ENCODE data around the gene TRAF3IP1.
"Not testable (repeated sequence)": the region's sequence is repeated elsewhere in the genome, so short reads cannot be mapped to it uniquely, and the experiment has no call there.

TRAF3IP1 gene

DNA sequence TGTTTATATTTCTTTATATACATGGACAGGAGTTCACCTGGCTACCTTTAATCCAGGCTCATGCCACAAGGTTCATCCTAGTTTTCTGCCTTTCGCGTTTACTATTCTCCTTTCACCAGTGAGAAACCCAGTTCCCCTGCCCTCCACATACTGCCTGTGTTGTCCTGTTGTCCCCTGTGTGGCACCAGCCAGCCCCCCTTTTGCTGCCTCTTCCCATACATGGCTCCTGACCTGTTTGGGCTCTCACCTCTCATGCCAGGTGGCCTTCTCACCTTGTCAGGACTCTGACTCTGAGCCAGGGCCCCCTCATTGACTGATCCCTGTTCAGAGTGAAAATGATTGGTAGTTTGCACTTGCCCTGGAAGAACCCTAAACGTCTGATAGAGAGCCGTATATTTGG, 120.0 kb downstream of the TRAF3IP1 start:
- H3K4me3 ChIP-seq (ENCODE audit: low read depth, low read length) = peak overlapping the region; percentile 27

DNA sequence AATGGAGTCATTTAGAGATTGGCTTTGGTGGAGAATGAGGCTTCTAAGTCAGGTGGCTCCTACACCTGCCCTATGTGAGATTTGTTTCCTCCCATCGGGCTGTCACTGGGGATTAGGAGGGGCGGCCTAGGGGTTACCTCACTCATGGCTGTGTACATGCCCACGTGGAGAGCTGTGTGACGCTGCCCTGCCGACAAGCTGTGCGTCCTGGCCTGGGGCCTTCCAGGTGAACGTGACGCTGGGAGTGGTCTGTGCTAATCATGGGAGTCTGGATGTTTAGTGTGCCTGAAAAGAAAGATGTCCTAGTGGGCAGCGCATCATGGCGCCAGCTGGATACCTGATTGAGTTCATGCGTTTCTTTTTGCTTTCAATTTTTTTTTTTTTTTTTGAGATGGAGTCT, 120.4 kb downstream of the TRAF3IP1 start:
- no peak overlapping the region for H3K4me3 ChIP-seq (ENCODE audit: low read depth, low read length)
- TF ChIP-seq, protein P1, sequence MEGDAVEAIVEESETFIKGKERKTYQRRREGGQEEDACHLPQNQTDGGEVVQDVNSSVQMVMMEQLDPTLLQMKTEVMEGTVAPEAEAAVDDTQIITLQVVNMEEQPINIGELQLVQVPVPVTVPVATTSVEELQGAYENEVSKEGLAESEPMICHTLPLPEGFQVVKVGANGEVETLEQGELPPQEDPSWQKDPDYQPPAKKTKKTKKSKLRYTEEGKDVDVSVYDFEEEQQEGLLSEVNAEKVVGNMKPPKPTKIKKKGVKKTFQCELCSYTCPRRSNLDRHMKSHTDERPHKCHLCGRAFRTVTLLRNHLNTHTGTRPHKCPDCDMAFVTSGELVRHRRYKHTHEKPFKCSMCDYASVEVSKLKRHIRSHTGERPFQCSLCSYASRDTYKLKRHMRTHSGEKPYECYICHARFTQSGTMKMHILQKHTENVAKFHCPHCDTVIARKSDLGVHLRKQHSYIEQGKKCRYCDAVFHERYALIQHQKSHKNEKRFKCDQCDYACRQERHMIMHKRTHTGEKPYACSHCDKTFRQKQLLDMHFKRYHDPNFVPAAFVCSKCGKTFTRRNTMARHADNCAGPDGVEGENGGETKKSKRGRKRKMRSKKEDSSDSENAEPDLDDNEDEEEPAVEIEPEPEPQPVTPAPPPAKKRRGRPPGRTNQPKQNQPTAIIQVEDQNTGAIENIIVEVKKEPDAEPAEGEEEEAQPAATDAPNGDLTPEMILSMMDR (IDR thresholded peaks at IDR 0.05; ENCODE audit: low read depth, low read length) = no peak

More for the DNA sequence above, 120.0 kb downstream of the TRAF3IP1 start:
- TF ChIP-seq, protein P1 (IDR thresholded peaks at IDR 0.05; ENCODE audit: low read depth, low read length) = no peak

DNA sequence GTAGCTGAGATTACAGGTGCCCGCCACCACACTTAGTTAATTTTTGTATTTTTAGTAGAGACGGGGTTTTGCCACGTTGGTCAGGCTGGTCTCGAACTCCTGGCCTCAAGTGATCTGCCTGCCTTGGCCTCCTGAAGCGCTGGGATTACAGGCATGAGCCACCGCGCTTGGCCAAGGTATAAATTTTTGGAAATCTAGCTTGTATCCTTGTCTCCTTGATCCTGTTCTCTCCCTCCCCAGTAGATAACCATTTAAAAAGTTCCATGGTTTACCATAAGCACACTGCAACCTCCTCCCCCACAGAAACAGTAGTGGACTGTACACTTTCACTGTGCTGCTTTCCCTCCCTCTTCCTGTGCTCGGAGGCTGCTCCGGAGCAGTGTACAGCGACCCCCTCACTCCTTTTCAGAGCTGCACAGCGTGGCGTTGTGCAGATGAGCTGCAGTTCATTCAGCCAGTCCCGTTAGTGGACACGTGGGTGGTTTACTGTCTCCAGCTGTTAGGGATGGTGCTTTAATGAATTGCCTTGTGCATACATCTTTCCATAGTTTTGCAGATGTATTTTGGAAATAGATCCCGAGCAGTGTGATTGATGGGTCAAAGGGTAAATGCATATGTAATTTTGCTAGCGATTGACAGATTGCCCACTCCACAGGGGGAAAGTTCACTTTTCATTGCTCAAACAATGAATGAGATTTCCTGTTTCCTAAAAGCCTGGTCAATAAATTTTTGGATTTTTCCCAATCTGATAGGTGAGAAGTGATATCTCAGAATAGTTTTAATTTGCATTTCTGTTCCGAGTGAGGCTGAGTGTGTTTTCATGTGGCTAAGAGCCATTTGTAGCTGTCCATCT, 121.2 kb downstream of the TRAF3IP1 start:
- H3K4me3 ChIP-seq (ENCODE audit: low read depth, low read length) = no peak overlapping the region
- TF ChIP-seq, protein P1 (IDR thresholded peaks at IDR 0.05; ENCODE audit: low read depth, low read length) = no peak

DNA sequence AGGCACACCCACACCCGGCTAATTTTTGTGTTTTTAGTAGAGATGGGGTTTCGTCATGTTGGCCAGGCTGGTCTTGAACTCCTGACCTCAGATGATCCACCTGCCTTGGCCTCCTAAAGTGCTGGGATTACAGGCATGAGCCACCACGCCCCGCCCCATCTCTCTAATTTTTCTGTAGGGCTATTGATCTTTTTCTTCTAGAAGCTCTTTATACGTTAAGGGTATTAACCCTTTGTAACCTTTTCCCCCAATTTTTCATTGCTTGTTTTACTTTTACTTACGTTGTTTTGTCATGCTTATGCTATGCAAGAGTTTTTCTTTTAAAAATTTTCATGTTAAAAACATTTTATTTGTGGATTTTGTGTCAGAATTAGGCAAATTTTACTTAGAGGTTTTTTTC, 121.9 kb downstream of the TRAF3IP1 start:
- H3K4me3 ChIP-seq (ENCODE audit: low read depth, low read length) = not testable (repeated sequence)

DNA sequence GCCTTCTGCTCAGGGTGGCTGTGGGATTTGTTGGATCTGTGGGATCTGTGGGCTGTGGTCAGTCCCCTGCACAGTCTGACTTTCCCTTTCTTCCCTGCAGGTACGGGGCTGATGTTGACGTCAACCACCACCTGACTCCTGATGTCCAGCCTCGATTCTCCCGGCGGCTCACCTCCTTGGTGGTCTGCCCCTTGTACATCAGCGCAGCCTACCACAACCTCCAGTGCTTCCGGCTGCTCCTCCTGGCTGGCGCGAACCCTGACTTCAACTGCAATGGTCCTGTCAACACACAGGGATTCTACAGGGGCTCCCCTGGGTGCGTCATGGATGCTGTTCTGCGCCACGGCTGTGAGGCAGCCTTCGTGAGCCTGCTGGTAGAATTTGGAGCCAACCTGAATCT, 123.9 kb downstream of the TRAF3IP1 start:
- TF ChIP-seq, protein P1 (IDR thresholded peaks at IDR 0.05; ENCODE audit: low read depth, low read length) = no peak
- no peak overlapping the region for H3K4me3 ChIP-seq (ENCODE audit: low read depth, low read length)

DNA sequence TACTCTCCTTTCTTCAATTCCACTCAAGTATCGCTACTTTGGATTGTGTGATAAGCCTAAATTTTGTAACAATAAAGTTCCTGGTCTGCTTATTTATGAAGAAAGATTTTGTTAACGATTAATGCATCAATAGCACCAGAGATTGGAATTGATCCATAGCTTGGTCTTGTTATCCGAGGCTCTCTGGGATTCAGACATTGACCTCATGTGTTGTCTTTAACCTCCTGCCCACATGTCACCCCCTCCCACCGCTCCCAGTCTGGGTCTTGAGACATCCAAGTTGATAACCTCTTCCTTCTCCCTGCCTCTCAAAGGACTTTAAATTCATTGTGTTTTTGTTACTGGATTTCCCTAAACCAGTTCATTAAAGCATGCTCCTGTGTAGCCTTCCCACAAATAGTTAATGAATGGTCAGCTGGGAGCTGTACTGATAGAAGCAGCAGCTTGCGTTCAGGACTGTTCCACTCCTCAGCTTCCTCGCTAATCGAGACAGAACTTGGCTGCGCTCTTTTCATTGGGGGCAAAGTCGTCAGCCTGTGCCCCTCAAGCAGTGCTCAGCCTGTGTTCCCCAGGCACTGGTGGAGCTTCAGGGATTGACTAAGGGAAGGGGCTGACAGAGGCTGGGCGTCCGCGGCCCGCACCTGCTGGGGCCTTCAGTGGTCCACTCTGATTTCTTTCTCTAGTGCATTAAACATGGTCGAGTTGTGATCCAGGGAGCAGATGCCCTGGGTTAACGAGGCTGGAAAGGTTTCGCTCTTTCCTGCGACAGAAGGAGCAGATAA, 125.3 kb downstream of the TRAF3IP1 start:
- TF ChIP-seq, protein P1 (IDR thresholded peaks at IDR 0.05; ENCODE audit: low read depth, low read length) = no peak
- no peak overlapping the region for H3K4me3 ChIP-seq (ENCODE audit: low read depth, low read length)

DNA sequence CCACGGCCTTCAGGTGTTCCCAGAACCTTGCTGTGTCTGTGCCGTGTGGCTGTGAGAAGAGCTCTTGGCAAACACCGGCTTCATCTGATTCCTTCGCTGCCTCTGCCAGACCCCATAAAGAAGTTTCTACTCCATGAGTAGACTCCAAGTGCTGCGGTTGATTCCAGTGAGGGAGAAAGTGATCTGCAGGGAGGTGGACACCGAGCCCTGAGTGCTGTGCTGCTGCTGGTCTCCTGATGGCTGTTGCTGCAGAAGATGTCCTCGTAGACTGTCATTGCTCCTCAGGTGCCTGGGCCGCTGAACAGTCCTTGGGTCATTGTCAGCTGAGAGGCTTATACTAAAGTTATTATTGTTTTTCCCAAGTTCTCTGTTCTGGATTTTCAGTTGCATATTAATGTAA, 126.1 kb downstream of the TRAF3IP1 start:
- TF ChIP-seq, protein P1 (IDR thresholded peaks at IDR 0.05; ENCODE audit: low read depth, low read length) = no peak
- H3K4me3 ChIP-seq (ENCODE audit: low read depth, low read length) = no peak overlapping the region
